ENCODE measurements around the gene GALNT7. TPM values are rescaled to one million over a fixed set of nuclear protein-coding genes. Genes with fewer than 3 reads are reported as not detected.

The GALNT7 gene
- total RNA-seq, 1 experiment from 2014 or later: 16.8 TPM

DNA sequence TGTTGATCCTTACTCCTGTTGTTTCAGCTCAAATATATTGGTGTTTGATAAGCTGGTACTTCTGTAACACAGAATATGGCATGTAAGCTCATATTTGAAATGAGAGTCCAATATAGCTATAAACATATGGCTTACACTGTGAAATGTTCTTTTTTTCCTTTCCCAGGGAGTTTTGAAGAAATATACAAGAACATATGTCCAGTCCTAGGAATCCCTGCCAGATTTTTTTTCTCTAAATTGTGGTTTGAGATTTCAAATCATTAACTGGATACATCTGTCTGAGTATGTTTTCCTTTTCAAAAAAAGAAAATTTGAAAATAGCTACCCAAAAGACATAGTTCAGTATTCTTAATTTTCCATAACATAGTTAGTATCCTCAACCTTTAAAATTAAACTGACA is 105.3 kb downstream of the GALNT7 start:
- TF ChIP-seq, protein P1, sequence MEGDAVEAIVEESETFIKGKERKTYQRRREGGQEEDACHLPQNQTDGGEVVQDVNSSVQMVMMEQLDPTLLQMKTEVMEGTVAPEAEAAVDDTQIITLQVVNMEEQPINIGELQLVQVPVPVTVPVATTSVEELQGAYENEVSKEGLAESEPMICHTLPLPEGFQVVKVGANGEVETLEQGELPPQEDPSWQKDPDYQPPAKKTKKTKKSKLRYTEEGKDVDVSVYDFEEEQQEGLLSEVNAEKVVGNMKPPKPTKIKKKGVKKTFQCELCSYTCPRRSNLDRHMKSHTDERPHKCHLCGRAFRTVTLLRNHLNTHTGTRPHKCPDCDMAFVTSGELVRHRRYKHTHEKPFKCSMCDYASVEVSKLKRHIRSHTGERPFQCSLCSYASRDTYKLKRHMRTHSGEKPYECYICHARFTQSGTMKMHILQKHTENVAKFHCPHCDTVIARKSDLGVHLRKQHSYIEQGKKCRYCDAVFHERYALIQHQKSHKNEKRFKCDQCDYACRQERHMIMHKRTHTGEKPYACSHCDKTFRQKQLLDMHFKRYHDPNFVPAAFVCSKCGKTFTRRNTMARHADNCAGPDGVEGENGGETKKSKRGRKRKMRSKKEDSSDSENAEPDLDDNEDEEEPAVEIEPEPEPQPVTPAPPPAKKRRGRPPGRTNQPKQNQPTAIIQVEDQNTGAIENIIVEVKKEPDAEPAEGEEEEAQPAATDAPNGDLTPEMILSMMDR (IDR thresholded peaks at IDR 0.05; ENCODE audit: insufficient read depth in 1 of 2, low read depth in 1 of 2, low read length in 1 of 2, severe bottlenecking in 1 of 2, unreplicated experiment in 1 of 2): no peak
- Mint-ChIP-seq H3K27ac (ENCODE audit: unreplicated experiment) (no peak overlapping the region), H3K4me3 (ENCODE audit: unreplicated experiment) (no peak overlapping the region), H3K9me3 (ENCODE audit: unreplicated experiment) (no peaks in the 10 kb centered on the region), H3K36me3 (ENCODE audit: insufficient read depth, unreplicated experiment) (no peaks in the 10 kb centered on the region), H3K4me1 (ENCODE audit: low read depth, unreplicated experiment) (no peaks in the 10 kb centered on the region), H3K27me3 (ENCODE audit: insufficient read depth, unreplicated experiment) (no peaks in the 10 kb centered on the region)
- DNase-seq: no peak
- CTCF ChIA-PET: no interaction called here
- POLR2A ChIA-PET: no interaction called here
- H3K4me1 ChIP-seq: no peaks in the 10 kb centered on the region
- intact Hi-C loops (cut with micrococcal nuclease; ENCODE audit: unreplicated experiment): no loop called here
- no peaks in the 10 kb centered on the region for H3K36me3 ChIP-seq (ENCODE audit: control insufficient read depth, insufficient read depth, low read length)
- no peaks in the 10 kb centered on the region for H3K27me3 ChIP-seq (replicated peaks; ENCODE audit: control insufficient read depth, insufficient read depth, low read length)
- BruUV-seq (replicated peaks): no TSS peak
- H3K4me3 ChIP-seq (ENCODE audit: low read depth, low read length): no peak overlapping the region
- no peaks in the 10 kb centered on the region for H3K9me3 ChIP-seq

DNA sequence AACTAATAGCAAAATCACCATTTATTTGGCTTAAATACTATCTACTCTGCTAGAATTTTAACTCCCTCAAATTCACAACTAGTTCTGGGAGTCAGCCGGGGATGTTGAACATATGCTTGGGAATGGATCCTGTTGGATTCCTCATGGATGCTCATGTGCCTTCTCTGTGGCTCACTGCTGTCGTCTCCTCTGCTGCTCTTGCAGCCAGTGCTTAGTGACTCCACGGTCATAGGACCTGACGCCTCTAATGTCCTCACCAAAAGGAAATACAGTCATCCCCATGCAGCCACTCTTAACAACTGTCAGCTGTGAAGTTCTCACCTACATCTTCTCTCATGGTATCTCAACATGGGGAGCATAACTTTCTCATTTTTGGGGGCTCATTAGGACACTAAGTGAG is 106.1 kb downstream of the GALNT7 start:
- H3K36me3 ChIP-seq (ENCODE audit: control insufficient read depth, insufficient read depth, low read length): no peaks in the 10 kb centered on the region
- POLR2A ChIA-PET: no interaction called here
- Mint-ChIP-seq H3K9me3 (ENCODE audit: unreplicated experiment) (no peaks in the 10 kb centered on the region), H3K27ac (ENCODE audit: unreplicated experiment) (no peak overlapping the region), H3K27me3 (ENCODE audit: insufficient read depth, unreplicated experiment) (no peaks in the 10 kb centered on the region), H3K4me1 (ENCODE audit: low read depth, unreplicated experiment) (no peaks in the 10 kb centered on the region), H3K36me3 (ENCODE audit: insufficient read depth, unreplicated experiment) (no peaks in the 10 kb centered on the region), H3K4me3 (ENCODE audit: unreplicated experiment) (no peak overlapping the region)
- intact Hi-C loops (cut with micrococcal nuclease; ENCODE audit: unreplicated experiment): no loop called here
- CTCF ChIA-PET: no interaction called here
- no peak overlapping the region for H3K4me3 ChIP-seq (ENCODE audit: low read depth, low read length)
- TF ChIP-seq, protein P1 (IDR thresholded peaks at IDR 0.05; ENCODE audit: insufficient read depth in 1 of 2, low read depth in 1 of 2, low read length in 1 of 2, severe bottlenecking in 1 of 2, unreplicated experiment in 1 of 2): no peak
- H3K27me3 ChIP-seq (replicated peaks; ENCODE audit: control insufficient read depth, insufficient read depth, low read length): no peaks in the 10 kb centered on the region
- no peaks in the 10 kb centered on the region for H3K9me3 ChIP-seq
- H3K4me1 ChIP-seq: no peaks in the 10 kb centered on the region
- DNase-seq: no peak
- no TSS peak for BruUV-seq (replicated peaks)

DNA sequence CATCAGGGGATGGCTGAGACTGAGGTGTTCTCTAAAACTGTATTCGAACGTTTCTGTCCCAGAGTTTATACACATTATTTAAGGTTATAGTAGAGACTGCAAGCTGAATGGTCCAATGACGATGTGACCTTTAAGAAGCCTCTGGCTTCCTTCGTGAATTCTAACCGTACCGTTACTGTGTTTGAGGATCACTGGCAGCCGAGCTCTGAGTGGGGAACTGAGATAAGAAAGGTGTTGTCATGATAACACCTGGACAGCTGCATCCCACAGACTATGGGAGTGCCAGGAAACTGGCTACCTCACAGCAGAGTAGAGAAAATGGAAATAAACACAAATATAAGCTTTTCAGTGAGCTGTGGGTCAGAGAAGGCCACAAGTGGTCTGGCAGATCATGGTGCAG is 106.5 kb downstream of the GALNT7 start:
- Mint-ChIP-seq H3K27me3 (ENCODE audit: insufficient read depth, unreplicated experiment) (no peaks in the 10 kb centered on the region), H3K9me3 (ENCODE audit: unreplicated experiment) (no peaks in the 10 kb centered on the region), H3K4me1 (ENCODE audit: low read depth, unreplicated experiment) (no peaks in the 10 kb centered on the region), H3K27ac (ENCODE audit: unreplicated experiment) (no peak overlapping the region), H3K36me3 (ENCODE audit: insufficient read depth, unreplicated experiment) (no peaks in the 10 kb centered on the region), H3K4me3 (ENCODE audit: unreplicated experiment) (no peak overlapping the region)
- Histone ChIP-seq H3K4me3 (ENCODE audit: low read depth, low read length) (no peak overlapping the region), H3K4me1 (no peaks in the 10 kb centered on the region), H3K9me3 (no peaks in the 10 kb centered on the region), H3K36me3 (ENCODE audit: control insufficient read depth, insufficient read depth, low read length) (no peaks in the 10 kb centered on the region), H3K27me3 (replicated peaks; ENCODE audit: control insufficient read depth, insufficient read depth, low read length) (no peaks in the 10 kb centered on the region)
- TF ChIP-seq, protein P1 (IDR thresholded peaks at IDR 0.05; ENCODE audit: insufficient read depth in 1 of 2, low read depth in 1 of 2, low read length in 1 of 2, severe bottlenecking in 1 of 2, unreplicated experiment in 1 of 2): no peak
- DNase-seq: no peak
- intact Hi-C loops (cut with micrococcal nuclease; ENCODE audit: unreplicated experiment): no loop called here
- POLR2A ChIA-PET: interaction anchor here (0.6 kb wide), 1 partner anchor 96 kb away, joined by 5 read pairs; the partner anchor contains the start of gene SAP30
- CTCF ChIA-PET: no interaction called here
- BruUV-seq (replicated peaks): no TSS peak

Data from Caco-2 (cell line).